ENCODE measurements around the gene CPVL. TPM values are rescaled to one million over a fixed set of nuclear protein-coding genes. Genes with fewer than 3 reads are reported as not detected.

Gene CPVL
- total RNA-seq, 1 experiment from 2014 or later, result 26.9 TPM

DNA sequence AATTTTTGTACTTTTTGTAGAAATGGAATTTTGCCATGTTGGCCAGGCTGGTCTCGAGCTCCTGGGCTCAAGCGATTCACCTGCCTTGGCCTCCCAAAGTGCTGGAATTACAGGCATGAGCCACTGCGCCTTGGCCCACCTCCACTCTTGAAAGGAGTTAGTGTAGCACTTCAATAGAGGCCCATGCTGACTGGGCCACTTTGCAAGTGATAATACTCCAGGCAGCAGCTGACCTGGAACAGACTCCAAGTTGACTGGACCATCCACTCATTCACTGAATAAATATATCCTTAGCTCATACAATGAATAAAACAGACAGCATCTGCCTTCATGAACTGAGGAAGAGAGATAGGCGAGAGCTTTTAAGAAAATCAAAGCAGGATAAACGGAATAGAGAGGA is 14.7 kb downstream of the CPVL start:
- H2BK15ac ChIP-seq (ENCODE audit: low read depth, low read length), result no peak overlapping the region
- H2AFZ ChIP-seq (ENCODE audit: low read length), result no peak overlapping the region
- H3K23ac ChIP-seq (ENCODE audit: insufficient read length, low read depth, low read length), result no peak overlapping the region
- no peak for DNase-seq
- no peak overlapping the region for H2BK20ac ChIP-seq (ENCODE audit: low read depth, low read length, poor library complexity, severe bottlenecking)
- peaks cover 6 to 13% of the 10 kb centered on the region in 2 experiments for H3K4me1 Mint-ChIP-seq
- H3K56ac ChIP-seq (ENCODE audit: insufficient read length, low read depth, low read length), result no peak overlapping the region
- H3K9ac ChIP-seq (ENCODE audit: extremely low read depth, insufficient read length, low read length), result no peak overlapping the region
- H3K4me1 ChIP-seq (ENCODE audit: insufficient read depth, low read length), result peaks cover 3% of the 10 kb centered on the region
- H3K79me1 ChIP-seq (ENCODE audit: insufficient read depth, low read depth, low read length, poor library complexity, severe bottlenecking), result no peaks in the 10 kb centered on the region
- no peak overlapping the region for H4K91ac ChIP-seq (ENCODE audit: insufficient read length, low read depth, low read length)
- no peak for TF ChIP-seq CTCF (conservative IDR thresholded peaks at IDR 0.05)
- H3K79me2 ChIP-seq (ENCODE audit: insufficient read depth, low read length), result no peaks in the 10 kb centered on the region
- H3K27me3 ChIP-seq (ENCODE audit: insufficient read depth, low read length), result no peaks in the 10 kb centered on the region
- H2AK5ac ChIP-seq (ENCODE audit: insufficient read length, low read length), result no peak overlapping the region
- no peaks in the 10 kb centered on the region for H3K23me2 ChIP-seq (ENCODE audit: insufficient read length, low read depth, low read length, poor library complexity, severe bottlenecking)
- H3T11ph ChIP-seq (ENCODE audit: low read length), result no peak overlapping the region
- H3K27ac ChIP-seq (ENCODE audit: insufficient read length, low read depth, low read length), result no peak overlapping the region
- no peak overlapping the region for H4K8ac ChIP-seq (replicated peaks; ENCODE audit: insufficient read length, low read depth, low read length)
- peaks cover 0 to 10% (median 0%) of the 10 kb centered on the region in 3 experiments; a peak in 2 of 7 replicates for H3K36me3 Mint-ChIP-seq (ENCODE audit: insufficient read depth in 1 of 3, low read depth in 3 of 3)
- no peaks in the 10 kb centered on the region for H3K27me3 Mint-ChIP-seq (ENCODE audit: low read depth)
- H3K4me2 ChIP-seq (ENCODE audit: insufficient read depth, insufficient read length, low read length), result no peak overlapping the region
- no peak overlapping the region for H3K14ac ChIP-seq (ENCODE audit: insufficient read depth, low read length)
- H3K4ac ChIP-seq (ENCODE audit: low read depth, low read length), result no peak overlapping the region
- H3K27ac Mint-ChIP-seq, result no peak overlapping the region
- peaks cover 7% of the 10 kb centered on the region in 2 experiments; a peak in 4 of 5 replicates for H3K9me3 Mint-ChIP-seq
- no peak overlapping the region for H3K18ac ChIP-seq (ENCODE audit: insufficient read length, low read depth, low read length)
- no peak overlapping the region for H2BK5ac ChIP-seq (ENCODE audit: insufficient read length, low read length)
- H3K4me3 Mint-ChIP-seq, result no peak overlapping the region
- H3K9me3 ChIP-seq (ENCODE audit: control insufficient read depth, low read depth, low read length), result no peaks in the 10 kb centered on the region
- no CpG with 5 or more reads among the region's 5 CpGs for WGBS (ENCODE audit: extremely low coverage, insufficient read length, low lambda C conversion rate)
- no peaks in the 10 kb centered on the region for H4K20me1 ChIP-seq (ENCODE audit: control insufficient read depth, insufficient read depth, insufficient read length)
- H4K5ac ChIP-seq (ENCODE audit: insufficient read length, low read depth, low read length), result no peak overlapping the region
- no peak overlapping the region for H2BK12ac ChIP-seq (ENCODE audit: insufficient read length, low read depth, low read length)
- no peak overlapping the region for H2BK120ac ChIP-seq (ENCODE audit: low read depth, low read length, poor library complexity, severe bottlenecking)

Measured in H9 (cell line).